MM.1S (cell line): Measurements from ENCODE around the gene NLRP6.

Experiments used
- DNase-seq: peaks from one replicate; pipeline ENCODE4 v3.0.0-alpha.2; 2015
- H2AFZ ChIP-seq: fragments of 300-600 bp; sonication (generic); 2 replicates; pipeline ENCODE4 v1.6.0; 2016; ENCODE audit warnings: antibody characterized with exemption, low read length
- H3F3A ChIP-seq: fragments of 300-600 bp; sonication (generic); 2 replicates; pipeline ENCODE4 v1.6.1; 2016; ENCODE audit warnings: mild to moderate bottlenecking, antibody characterized with exemption, low read length, moderate library complexity, mixed read lengths; ENCODE audit not compliant: insufficient read depth
- H3K27ac ChIP-seq: fragments of 300-600 bp; sonication (generic); 2 replicates; pipeline ENCODE4 v1.5.1; 2016; ENCODE audit warnings: mild to moderate bottlenecking, low read length
- H3K27me3 ChIP-seq: fragments of 300-600 bp; sonication (generic); replicated peaks from 2 replicates; pipeline ENCODE4 v1.6.0; 2016; ENCODE audit warnings: low read length; ENCODE audit not compliant: insufficient read depth
- H3K36me3 ChIP-seq: fragments of 300-600 bp; sonication (generic); replicated peaks from 2 replicates; pipeline ENCODE4 v1.6.1; 2016; ENCODE audit warnings: mild to moderate bottlenecking, low read length, mixed read lengths; ENCODE audit not compliant: insufficient read depth
- H3K4me1 ChIP-seq: fragments of 300-600 bp; sonication (generic); 2 replicates; pipeline ENCODE4 v1.6.1; 2016; ENCODE audit warnings: low read length, mixed read lengths
- H3K4me2 ChIP-seq: fragments of 300-600 bp; sonication (generic); 2 replicates; pipeline ENCODE4 v1.6.0; 2016; ENCODE audit warnings: low read depth, low read length
- H3K4me3 ChIP-seq: fragments of 300-600 bp; sonication (generic); 2 replicates; pipeline ENCODE4 v1.5.1; 2016; ENCODE audit warnings: low read length, mixed read lengths
- H3K79me2 ChIP-seq: fragments of 300-600 bp; sonication (generic); 2 replicates; pipeline ENCODE4 v1.6.1; 2016; ENCODE audit warnings: mixed run types, low read length, mixed read lengths
- H3K9ac ChIP-seq: fragments of 300-600 bp; sonication (generic); 2 replicates; pipeline ENCODE4 v1.6.1; 2016; ENCODE audit warnings: low read length, mixed read lengths
- H3K9me2 ChIP-seq: fragments of 300-600 bp; sonication (generic); replicated peaks from 2 replicates; pipeline ENCODE4 v1.6.1; 2016; ENCODE audit warnings: mild to moderate bottlenecking, low read length, mixed read lengths; ENCODE audit not compliant: insufficient read depth
- H3K9me3 ChIP-seq: fragments of 300-600 bp; sonication (generic); replicated peaks from 2 replicates; pipeline ENCODE4 v1.6.1; 2016; ENCODE audit warnings: mild to moderate bottlenecking, low read length, mixed read lengths; ENCODE audit not compliant: insufficient read depth
- H4K20me1 ChIP-seq: fragments of 300-600 bp; sonication (generic); 2 replicates; pipeline ENCODE4 v1.6.1; 2016; ENCODE audit warnings: mild to moderate bottlenecking, low read length, moderate library complexity, mixed read lengths; ENCODE audit not compliant: insufficient read depth
- CTCF ChIP-seq: fragments of 300-600 bp; sonication (generic); IDR thresholded peaks from 2 replicates; pipeline ENCODE4 v1.5.1; 2016; ENCODE audit warnings: antibody characterized with exemption, low read length, mixed read lengths
- EZH2 ChIP-seq: fragments of 300-600 bp; sonication (generic); optimal IDR thresholded peaks from 2 replicates; pipeline ENCODE3; 2017; ENCODE audit warnings: low read depth, mild to moderate bottlenecking, antibody characterized with exemption, low read length, mixed read lengths
- EZH2phosphoT487 ChIP-seq: fragments of 300-600 bp; sonication (generic); IDR thresholded peaks from 2 replicates; pipeline ENCODE4 v1.6.1; 2018; ENCODE audit warnings: antibody characterized with exemption, low read length

The NLRP6 gene

GRCh38 chr11:282171-282570, 4.0 kb downstream of the NLRP6 start:
- no peaks in the 10 kb centered on the region for H3K9me2 ChIP-seq
- no peaks in the 10 kb centered on the region for H3F3A ChIP-seq
- no peak for DNase-seq
- peaks cover 34% of the 10 kb centered on the region for H3K27me3 ChIP-seq
- TF ChIP-seq EZH2 = no peak
- TF ChIP-seq CTCF = no peak
- TF ChIP-seq EZH2phosphoT487 = no peak
- H3K79me2 ChIP-seq = no peaks in the 10 kb centered on the region
- no peaks in the 10 kb centered on the region for H3K9me3 ChIP-seq
- no peak overlapping the region for H2AFZ ChIP-seq
- H3K4me2 ChIP-seq = no peak overlapping the region
- H3K4me1 ChIP-seq = no peaks in the 10 kb centered on the region
- H4K20me1 ChIP-seq = no peaks in the 10 kb centered on the region
- H3K27ac ChIP-seq = no peak overlapping the region
- no peak overlapping the region for H3K4me3 ChIP-seq
- no peak overlapping the region for H3K9ac ChIP-seq
- H3K36me3 ChIP-seq = no peaks in the 10 kb centered on the region

- TF ChIP-seq CTCF (no peak), EZH2 (no peak), EZH2phosphoT487 (no peak)
- no peak for DNase-seq
- Histone ChIP-seq H3K9me2 (no peaks in the 10 kb centered on the region), H3K9ac (no peak overlapping the region), H3K36me3 (no peaks in the 10 kb centered on the region), H2AFZ (no peak overlapping the region), H3K4me1 (no peaks in the 10 kb centered on the region), H3K4me2 (no peak overlapping the region), H3K4me3 (no peak overlapping the region), H3K27me3 (peaks cover 37% of the 10 kb centered on the region), H3K9me3 (no peaks in the 10 kb centered on the region), H4K20me1 (no peaks in the 10 kb centered on the region), H3K27ac (no peak overlapping the region), H3F3A (no peaks in the 10 kb centered on the region), H3K79me2 (no peaks in the 10 kb centered on the region)
Observed at GRCh38 chr11:282630-283360, 4.6 kb downstream of the NLRP6 start.

GRCh38 chr11:283405-284104, 5.3 kb downstream of the NLRP6 start:
- H4K20me1 ChIP-seq = no peaks in the 10 kb centered on the region
- H3K9me2 ChIP-seq = no peaks in the 10 kb centered on the region
- H3K4me3 ChIP-seq = no peak overlapping the region
- H3F3A ChIP-seq = no peaks in the 10 kb centered on the region
- H3K4me2 ChIP-seq = no peak overlapping the region
- H3K9ac ChIP-seq = no peak overlapping the region
- H3K27ac ChIP-seq = no peak overlapping the region
- no peaks in the 10 kb centered on the region for H3K36me3 ChIP-seq
- no peaks in the 10 kb centered on the region for H3K9me3 ChIP-seq
- no peaks in the 10 kb centered on the region for H3K79me2 ChIP-seq
- peaks cover 45% of the 10 kb centered on the region for H3K27me3 ChIP-seq
- no peak for DNase-seq
- no peaks in the 10 kb centered on the region for H3K4me1 ChIP-seq
- TF ChIP-seq CTCF (no peak), EZH2phosphoT487 (no peak), EZH2 (no peak)
- H2AFZ ChIP-seq = no peak overlapping the region
